Epithelial cell of proximal tubule (primary cell): ENCODE measurements around the gene TMEM184A. TPM values are rescaled to one million over a fixed set of nuclear protein-coding genes. Genes with fewer than 3 reads are reported as not detected.

Source experiments
- DNase-seq: peaks from one replicate; pipeline ENCODE4 v3.0.0-alpha.2; 2011; ENCODE audit warnings: low read depth
- H3K4me3 ChIP-seq: 2 replicates; pipeline ENCODE4 v1.5.1; 2011; ENCODE audit warnings: low read depth, mild to moderate bottlenecking, low read length
- CTCF ChIP-seq: conservative IDR thresholded peaks from 2 replicates; pipeline ENCODE4 v1.5.1; 2012; ENCODE audit warnings: low read depth, mild to moderate bottlenecking, low read length
- total RNA-seq: library from RNA; depleted of rRNA; stranded (reverse); fragments of >200 nt; gene quantifications from 2 replicates; pipeline ENCODE4 v1.2.3, GENCODE V29; 2015

The TMEM184A gene
- total RNA-seq, 1 donor from 2014 or later: 3.6 TPM

- no peak for DNase-seq
- TF ChIP-seq CTCF: no peak
- H3K4me3 ChIP-seq: no peak overlapping the region
Measured at GRCh38 chr7:1598961-1599639, 43.1 kb upstream of the TMEM184A start.

GRCh38 chr7:1598286-1598685 lies 42.3 kb upstream of the TMEM184A start:
- TF ChIP-seq CTCF: no peak
- no peak for DNase-seq
- no peak overlapping the region for H3K4me3 ChIP-seq

- TF ChIP-seq CTCF: no peak
Measured at GRCh38 chr7:1597791-1598190, 41.8 kb upstream of the TMEM184A start.

GRCh38 chr7:1597066-1597760 lies 41.2 kb upstream of the TMEM184A start:
- DNase-seq: no peak
- TF ChIP-seq CTCF: no peak

More at GRCh38 chr7:1597791-1598190, 41.8 kb upstream of the TMEM184A start:
- no peak overlapping the region for H3K4me3 ChIP-seq
- no peak for DNase-seq

GRCh38 chr7:1596181-1597043 lies 40.4 kb upstream of the TMEM184A start:
- no peak for TF ChIP-seq CTCF
- no peak overlapping the region for H3K4me3 ChIP-seq
- DNase-seq: no peak

More at GRCh38 chr7:1597066-1597760, 41.2 kb upstream of the TMEM184A start:
- H3K4me3 ChIP-seq: no peak overlapping the region

GRCh38 chr7:1595636-1596035 lies 39.6 kb upstream of the TMEM184A start:
- DNase-seq: no peak
- TF ChIP-seq CTCF: no peak
- H3K4me3 ChIP-seq: no peak overlapping the region
